ENCODE measurements around the gene ZNF491.
"Not testable (repeated sequence)": the region's sequence is repeated elsewhere in the genome, so short reads cannot be mapped to it uniquely, and the experiment has no call there.

ZNF491 gene
- total RNA-seq, result 0.71 to 5.7 (median 4.4) reads per million in 3 experiments

- DNase-seq, result peak; percentile 72
Measured at GRCh38 chr19:11798391-11799330, at the start of gene ZNF491. ZNF491 (plus strand) TSS chr19:11798523; CDS start chr19:11805954, 7,431 bp downstream.

- DNase-seq, result no peak
Measured at GRCh38 chr19:11749751-11750150, 48.6 kb upstream of the ZNF491 start.

- no peak for DNase-seq
Measured at GRCh38 chr19:11752244-11752736, 46.0 kb upstream of the ZNF491 start.

- DNase-seq, result no peak
Measured at GRCh38 chr19:11754663-11755062, 43.7 kb upstream of the ZNF491 start.

- DNase-seq, result no peak
Measured at GRCh38 chr19:11756965-11757364, 41.4 kb upstream of the ZNF491 start.

- DNase-seq, result no peak
Measured at GRCh38 chr19:11759805-11760204, 38.5 kb upstream of the ZNF491 start.

- no peak for DNase-seq
Measured at GRCh38 chr19:11763117-11763516, 35.2 kb upstream of the ZNF491 start.

GRCh38 chr19:11763611-11764010 is 34.7 kb upstream of the ZNF491 start:
- no peak for DNase-seq

- DNase-seq, result peak; percentile 80
Measured at GRCh38 chr19:11766597-11767591, 31.4 kb upstream of the ZNF491 start, which contains the start of gene ZNF441. ZNF441 (plus strand) TSS chr19:11767000; CDS start chr19:11767194, 194 bp downstream.

GRCh38 chr19:11767633-11768133 is 30.6 kb upstream of the ZNF491 start:
- no peak for DNase-seq

- no peak for DNase-seq
Measured at GRCh38 chr19:11769995-11770394, 28.3 kb upstream of the ZNF491 start.

GRCh38 chr19:11771520-11771919 is 26.8 kb upstream of the ZNF491 start:
- DNase-seq, result not testable (repeated sequence)

GRCh38 chr19:11776669-11777068 is 21.7 kb upstream of the ZNF491 start:
- not testable (repeated sequence) for DNase-seq

GRCh38 chr19:11780431-11781020 is 17.8 kb upstream of the ZNF491 start:
- no peak for DNase-seq

- no peak for DNase-seq
Measured at GRCh38 chr19:11781295-11782057, 16.8 kb upstream of the ZNF491 start.

- no peak for DNase-seq
Measured at GRCh38 chr19:11783767-11784166, 14.6 kb upstream of the ZNF491 start.

- DNase-seq, result no peak
Measured at GRCh38 chr19:11784356-11784755, 14.0 kb upstream of the ZNF491 start.

GRCh38 chr19:11787536-11787935 is 10.8 kb upstream of the ZNF491 start:
- no peak for DNase-seq

GRCh38 chr19:11792942-11793341 is 5.4 kb upstream of the ZNF491 start:
- no peak for DNase-seq

- peak; percentile 73 for DNase-seq
Measured at GRCh38 chr19:11797491-11797890, 832 bp upstream of the ZNF491 start.

GRCh38 chr19:11806354-11807098 is 8.2 kb downstream of the ZNF491 start:
- DNase-seq, result no peak
